ELR (cell line): ENCODE data around the gene PDGFB.

ENCODE experiments used
- DNase-seq: peaks from one replicate; pipeline ENCODE4 v3.0.0-alpha.2; 2015; ENCODE audit warnings: low read depth

Gene PDGFB

DNA sequence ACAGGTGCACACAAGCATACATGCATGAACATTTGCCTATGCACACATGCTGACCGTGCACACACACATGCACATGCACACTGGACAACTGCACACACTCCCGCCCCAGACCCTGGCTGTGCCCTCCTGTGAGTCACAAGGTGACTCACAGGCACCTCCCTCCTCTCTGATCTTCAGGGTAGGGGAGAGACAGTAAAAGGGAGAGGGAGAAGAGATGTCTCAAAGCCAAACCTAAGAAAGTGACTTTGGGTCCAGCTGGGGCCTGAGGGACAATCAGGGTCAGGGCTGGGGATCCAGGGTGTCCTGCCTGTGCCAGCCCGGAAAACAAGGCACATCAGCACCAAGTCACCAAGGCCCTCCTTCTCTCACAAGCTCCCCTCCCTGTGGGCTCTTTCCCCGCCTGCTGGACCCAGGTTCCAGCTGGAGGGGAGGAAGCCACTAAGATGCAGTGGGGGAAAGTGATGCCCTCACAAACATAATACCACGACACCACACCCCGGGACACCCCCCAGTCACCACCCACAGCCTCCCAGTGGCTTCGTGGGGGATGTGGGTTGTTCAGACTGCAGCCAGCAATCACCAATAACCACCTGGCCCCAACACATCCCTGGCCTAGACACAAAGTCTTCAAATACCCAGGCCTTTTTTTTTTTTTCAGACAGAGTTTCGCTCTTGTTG, 39.3 kb downstream of the PDGFB start:
- peak; percentile 86 for DNase-seq

DNA sequence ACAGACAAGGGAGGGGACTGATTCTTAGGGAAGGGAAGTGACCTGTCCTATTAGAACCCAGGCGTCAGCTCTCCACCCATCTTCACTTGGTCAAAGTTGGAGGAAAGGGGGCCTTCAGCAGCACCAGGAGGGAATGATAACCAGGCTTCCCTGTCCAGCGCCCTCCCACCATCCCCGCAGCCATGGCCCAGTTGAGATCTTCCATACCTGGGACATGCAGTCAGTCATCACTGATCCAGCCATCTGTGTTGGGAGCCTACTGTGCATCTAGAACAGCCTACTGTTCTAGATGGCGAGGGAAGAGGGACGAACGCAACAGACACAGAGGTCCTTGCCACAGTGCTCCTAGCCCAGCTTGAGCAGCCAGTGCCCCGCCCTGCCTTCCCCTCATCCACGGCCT, 40.6 kb downstream of the PDGFB start:
- DNase-seq = no peak

DNA sequence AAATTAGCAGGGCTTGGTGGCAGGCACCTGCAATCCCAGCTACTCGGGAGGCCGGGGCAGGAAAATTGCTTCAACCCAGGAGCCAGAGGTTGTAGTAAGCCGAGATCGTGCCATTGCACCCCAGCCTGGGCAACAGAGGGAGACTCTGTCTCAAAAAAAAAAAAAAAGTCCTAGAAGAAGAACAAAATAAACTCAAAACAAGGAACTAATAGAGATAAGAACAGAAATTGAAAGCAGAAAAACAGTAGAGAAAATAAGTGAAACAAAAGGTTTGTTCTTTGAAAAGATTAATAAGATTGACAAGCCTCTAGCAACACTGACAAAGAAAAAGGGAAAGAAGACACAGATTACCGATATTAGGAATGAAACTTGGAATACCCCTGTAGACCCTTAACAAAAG, 47.2 kb downstream of the PDGFB start:
- no peak for DNase-seq

DNA sequence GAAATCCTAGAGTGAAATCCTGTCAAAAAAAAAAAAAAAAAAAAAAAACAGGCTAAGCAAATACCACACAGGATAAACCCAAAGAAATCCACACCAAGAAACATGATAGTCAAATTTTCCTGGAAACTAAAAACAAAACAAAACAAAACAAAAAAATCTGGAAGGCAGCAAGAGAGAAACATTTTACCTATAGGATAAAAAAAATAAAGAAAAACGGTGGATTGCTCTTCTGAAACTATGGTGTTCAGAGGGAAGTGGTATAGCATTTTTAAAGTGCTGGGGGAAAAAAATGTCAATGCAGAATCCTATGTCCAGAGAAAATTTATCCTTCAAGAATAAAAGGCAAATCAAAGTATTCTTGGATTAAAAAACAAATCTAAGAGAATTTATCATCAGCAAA, 50.7 kb downstream of the PDGFB start:
- no peak for DNase-seq

DNA sequence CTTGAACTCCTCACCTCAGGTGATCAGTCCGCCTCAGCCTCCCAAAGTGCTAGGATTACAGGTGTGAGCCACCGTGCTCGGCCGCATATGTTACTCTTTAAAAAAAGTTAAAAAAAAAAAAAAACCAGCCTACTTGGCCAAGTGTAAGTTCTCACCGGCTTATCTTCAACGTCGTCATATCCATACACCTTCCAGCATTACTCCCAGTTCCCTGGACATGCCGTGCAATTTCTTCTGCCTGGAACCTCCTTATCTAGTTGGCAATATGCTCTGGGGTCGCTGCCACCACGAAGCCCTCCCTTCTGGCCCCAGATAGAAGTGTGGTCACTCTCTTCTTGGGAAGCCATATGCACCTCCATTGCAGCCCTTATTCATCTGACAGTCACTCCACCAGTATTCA, 56.0 kb downstream of the PDGFB start:
- DNase-seq = no peak

DNA sequence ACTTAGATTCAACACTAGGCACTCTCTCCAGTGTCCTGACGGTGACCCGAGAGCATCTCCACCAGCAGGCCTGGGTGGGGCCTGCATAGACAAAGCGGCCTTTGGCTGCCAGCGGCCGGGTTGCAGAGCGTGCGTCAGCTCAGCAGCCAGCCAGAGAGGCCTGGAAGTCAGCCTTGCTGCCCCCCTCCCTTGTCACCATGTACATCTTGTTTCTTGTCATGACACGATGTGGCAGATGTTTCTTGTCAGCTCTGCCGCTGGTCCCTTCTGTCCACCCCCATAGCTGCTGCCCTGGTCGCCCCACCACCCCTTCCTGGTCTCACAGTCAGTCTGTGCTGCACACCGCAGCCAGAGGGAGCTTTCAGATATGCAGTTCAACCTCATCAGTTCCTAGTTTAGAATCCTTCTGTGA, 59.2 kb downstream of the PDGFB start:
- DNase-seq = peak; percentile 44

DNA sequence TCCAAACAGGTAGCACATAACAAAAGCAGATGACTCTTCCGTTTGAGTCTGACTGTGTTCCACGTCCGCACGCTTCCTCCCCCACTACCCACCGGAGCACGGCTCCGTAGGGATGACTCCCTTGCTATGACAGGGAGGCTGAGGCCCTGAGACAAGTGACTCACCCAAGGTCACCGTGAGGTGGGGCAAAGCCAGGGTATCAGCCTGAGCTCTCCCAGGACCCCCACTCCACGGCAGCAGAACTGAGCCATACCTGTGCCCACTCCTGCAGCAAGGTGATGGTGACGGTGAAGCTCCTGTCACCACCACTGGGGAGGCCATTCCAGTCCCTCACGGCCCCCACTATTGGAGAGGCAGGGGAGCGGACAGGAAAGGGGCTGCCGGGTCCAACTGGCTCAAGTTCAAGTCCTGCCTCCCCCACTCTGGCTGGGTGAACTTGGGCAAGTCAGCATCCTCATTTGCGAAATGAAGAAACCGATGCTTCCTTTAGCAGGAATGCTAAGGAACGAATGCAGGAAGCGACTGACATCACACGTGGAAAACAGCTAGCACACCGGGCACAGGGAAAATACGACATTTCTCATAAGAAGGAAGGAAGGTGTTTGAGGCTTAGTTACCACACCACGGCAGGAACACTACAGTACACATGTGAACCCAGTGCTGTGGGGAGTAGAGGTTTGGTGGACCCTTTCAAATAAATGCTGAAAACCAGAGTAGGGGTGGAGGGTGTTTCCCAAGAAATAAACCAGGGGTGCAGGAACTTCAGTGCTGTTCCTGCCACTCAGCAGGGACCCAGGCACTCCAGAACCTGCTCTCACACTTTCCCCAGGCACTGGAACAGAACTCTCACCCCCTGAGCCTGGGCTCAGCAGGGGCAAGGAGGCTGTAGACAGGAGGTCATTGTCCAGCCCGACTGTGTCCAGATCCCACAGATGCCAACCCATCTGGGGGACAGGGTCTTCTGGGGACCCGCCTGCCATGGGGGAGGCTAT, 59.9 kb downstream of the PDGFB start:
- peak; percentile 53 for DNase-seq

DNA sequence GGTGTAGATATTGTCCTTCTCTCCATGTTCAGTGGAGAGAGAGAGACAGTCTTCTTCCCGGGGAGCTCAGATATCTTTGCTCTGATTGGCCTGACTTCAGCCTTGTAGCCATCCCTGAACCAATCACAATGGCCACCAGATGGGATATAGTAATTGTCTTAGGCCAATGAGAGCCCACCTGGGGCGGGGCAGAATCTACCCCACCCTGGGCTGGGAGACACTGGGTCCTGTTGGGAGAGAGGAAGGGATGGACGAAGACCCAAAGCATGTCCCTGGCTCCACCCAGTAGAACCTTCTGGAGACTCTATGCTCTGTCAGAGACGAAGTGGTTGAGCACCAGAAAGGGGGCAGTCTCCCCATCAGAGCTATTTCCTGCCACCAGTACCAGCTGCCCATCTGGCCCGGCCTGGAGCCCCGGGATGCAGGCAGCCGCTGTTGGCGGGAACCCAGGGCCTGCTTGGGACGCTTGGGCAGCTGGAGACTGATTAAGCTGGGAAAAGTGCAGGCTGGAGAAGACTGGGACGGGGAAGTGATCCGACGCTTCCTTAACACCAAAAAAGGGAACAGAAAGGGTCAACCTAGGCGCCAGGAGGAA, 60.7 kb downstream of the PDGFB start:
- DNase-seq = peak; percentile 45

DNA sequence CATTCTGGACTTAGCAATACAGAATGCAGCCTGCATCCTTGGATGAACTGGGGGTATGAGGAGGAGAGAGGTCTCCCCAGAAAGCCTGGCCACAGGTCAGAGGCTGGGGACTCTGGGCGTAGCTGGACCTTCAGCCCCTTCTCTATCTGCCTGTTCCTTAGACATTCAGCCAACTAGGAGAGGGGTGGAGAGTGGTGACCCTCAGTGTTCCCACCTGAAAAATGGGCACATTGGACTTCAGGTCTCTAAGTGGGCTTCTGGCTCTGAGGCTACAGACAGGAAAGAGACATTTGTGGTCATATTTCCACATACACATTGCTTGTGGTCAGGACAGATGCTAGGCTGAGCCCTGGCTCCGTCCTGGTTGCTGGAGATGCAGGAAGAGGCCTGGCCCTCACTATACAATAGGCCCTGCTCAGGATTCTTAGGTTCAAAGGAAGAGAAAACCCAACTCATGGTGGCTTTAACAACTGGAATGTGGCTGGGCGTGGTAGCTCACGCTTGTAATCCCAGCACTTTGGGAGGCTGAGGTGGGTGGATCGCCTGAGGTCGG, 62.2 kb downstream of the PDGFB start:
- DNase-seq = no peak

DNA sequence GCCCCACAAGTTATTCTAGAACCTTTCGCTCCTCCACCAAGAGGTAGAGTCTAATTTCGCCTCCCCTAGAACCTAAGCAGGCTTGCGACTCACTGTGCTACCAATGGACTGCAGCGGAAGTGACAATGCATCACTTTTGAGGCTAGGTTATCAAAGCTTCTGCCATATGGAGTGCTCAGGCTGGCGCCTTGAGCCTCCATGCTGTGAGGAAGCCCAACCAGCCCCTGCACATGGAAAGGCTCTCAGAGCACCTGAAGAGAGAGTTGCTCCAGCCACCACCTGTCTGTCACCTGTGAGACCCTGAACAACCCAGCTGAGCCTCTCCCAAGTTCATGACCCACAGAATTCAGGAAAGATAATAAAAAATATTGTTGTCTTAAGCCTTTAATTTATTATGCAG, 63.0 kb downstream of the PDGFB start:
- no peak for DNase-seq

DNA sequence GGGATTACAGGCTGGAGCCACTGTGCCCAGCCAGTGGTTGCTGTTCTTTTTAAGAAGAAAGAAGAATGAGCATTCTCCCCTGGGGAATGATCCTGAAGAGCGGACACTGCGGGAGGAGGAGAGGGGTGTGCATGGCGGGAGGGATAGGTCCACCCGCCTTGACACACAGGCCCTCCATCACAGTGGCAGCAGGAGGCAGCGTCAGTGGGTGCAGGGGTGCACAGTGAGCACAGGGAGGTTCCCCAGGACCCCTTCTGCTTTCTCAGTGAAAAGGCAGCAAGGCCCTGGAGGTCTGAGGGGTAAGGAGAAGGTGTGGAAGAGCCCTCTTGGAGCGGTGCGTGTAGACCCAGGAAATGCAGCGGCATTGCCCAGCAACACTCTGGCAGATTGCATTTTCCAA, 63.4 kb downstream of the PDGFB start:
- no peak for DNase-seq

DNA sequence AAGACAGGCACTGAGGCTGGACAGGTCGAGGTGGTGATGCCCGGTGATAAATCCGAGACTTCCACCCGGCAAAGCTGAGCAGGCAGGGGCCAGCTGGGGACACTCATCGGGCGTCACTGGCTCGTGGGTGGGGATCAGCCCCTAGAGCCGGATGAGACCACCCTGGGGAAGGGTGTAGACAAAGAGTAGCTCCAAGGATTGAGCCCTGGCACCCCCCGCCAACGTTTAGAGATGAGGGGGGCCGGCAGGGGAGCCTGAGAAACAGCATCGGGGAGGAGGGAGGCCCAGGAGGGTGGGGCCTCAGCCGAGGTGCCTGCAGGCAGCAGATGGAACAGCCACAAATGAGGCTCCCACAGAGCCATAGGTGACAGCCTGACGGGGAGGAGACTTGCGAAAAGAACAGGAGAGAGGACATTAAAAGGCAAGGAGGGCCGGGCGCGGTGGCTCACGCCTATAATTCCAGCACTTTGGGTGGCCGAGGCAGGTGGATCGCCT, 64.9 kb downstream of the PDGFB start:
- DNase-seq = no peak

DNA sequence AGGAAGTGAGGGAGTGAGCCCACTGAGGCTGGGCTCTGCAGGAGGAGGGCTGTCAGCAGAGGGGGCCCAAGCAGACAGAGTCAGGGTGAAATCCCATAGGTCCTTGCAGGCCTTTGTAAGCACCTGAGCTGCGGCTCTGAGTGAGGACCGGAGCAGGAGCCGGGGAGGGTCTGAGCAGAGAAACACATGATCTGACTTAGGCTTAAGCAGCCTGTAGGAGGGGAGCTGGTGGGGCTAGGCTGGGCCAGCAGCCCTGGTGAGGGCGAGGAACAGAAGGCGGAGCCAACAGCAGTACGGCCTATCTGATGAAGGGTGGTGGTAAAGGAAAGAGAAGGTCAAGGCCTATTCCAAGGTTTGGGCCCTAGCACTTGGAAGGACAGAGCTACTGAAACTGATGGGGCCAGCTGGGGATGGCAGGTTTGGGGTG, 65.4 kb downstream of the PDGFB start:
- no peak for DNase-seq

DNA sequence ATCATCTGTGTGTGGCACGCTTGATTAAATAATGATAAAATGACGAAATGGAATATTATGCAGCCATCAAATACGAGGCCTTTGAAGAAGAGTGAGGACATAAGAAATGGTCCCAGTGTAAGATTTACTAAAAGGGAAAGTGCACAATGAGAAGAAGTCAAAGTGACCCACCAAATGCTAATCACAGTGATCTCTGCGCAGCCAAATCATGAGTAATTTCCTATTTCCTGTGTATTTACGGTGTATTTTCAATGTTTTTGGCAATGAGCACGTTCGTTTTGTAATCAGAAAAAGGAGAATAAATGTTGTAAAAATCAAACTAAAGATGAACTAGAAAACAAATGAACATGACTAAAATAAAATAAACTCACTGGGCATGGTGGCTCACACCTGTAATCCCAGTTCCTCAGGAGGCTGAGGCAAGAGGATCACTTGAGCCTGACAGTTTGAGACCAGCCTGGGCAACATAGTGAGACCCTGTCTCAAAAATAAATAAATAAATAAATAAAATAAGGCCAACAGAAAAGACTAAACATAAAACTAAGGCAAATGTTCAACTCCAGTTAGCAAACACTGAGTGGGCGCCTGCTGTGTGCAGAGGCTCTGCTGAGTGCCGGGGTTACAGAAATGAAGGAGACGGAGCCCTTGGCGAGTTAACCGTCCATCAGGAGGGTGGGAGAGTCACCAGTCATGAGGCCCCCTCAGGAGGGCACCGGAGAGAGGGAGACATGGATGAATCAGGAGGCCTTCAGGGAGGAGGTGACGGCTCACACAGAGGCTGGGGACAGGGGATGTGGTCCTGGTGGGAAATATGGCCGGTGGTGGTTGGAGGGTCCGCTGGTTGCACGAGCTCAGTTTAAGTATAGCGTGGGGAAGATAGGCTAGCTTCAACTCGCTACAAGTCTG, 66.3 kb downstream of the PDGFB start:
- peak; percentile 82 for DNase-seq

DNA sequence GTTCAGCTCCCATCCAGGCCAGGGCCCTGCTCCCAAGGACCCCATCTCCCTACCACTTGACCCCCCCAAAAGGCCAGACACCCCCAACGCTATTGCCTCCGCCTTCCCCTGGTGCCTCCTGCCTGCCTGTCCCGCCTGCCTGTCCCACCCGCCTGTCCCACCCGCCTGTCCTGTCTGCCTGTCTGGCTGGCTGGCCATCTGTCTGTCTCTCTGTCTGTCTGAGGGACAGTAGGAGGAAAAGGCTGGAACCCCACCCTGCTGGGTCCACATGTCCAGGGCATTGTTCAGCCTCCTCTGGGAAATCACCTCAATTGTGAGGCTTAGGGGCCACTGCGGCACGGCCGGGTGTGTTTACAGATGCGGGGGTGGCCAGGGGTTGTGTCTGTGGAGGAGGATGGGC, 67.0 kb downstream of the PDGFB start:
- no peak for DNase-seq

DNA sequence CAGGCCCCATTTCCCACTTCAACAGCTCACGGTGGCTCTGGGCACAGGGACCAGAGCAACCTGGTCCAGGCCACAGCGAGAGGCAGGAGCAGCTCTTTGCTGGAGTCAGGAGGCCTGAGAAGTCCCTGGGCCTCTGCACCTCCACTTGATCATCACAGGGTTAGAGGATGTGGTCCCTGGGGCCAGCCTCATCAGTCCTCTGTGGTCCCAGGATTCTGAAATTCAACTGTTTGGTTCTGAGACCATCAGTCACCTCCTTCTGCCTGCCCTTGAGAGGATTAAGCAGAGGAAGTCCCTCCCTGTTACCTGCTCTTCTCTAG, 67.4 kb downstream of the PDGFB start:
- DNase-seq = peak; percentile 37

DNA sequence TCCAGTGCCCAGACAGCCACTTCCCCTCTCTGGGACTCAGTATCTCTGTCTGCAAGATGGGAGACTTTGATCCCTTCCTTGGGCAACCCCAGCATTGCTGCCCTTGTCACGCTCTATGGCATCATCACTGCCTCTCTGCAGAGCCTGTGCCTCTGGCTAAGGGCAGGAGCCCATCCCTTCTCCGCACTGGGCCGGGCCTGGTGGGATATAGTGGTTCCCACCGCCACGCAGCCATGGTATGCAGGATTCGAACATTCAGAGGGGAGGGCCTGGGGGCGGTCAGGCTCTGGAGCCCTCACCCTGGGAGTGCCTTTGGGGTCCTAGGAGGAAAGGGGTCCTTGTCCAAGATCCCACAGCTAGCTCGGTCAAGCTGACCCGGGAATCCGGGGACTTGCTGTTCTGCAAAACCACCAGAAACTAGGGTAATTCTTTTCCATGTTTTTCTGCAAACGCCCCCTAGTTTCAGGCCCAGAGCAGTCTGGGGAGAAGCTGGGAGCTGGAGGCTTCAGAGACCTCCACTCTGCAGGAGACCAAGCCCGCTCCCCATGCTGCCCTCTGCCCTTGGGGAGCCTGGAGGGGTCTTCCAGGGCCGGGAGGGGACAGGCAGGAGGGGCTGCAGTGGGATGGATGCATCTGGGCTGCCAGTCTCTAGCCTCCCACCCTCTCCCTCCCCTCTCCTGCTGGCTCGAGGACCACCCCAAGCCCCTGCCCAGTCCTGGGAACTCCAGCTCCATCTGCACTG, 67.9 kb downstream of the PDGFB start:
- peak; percentile 35 for DNase-seq

DNA sequence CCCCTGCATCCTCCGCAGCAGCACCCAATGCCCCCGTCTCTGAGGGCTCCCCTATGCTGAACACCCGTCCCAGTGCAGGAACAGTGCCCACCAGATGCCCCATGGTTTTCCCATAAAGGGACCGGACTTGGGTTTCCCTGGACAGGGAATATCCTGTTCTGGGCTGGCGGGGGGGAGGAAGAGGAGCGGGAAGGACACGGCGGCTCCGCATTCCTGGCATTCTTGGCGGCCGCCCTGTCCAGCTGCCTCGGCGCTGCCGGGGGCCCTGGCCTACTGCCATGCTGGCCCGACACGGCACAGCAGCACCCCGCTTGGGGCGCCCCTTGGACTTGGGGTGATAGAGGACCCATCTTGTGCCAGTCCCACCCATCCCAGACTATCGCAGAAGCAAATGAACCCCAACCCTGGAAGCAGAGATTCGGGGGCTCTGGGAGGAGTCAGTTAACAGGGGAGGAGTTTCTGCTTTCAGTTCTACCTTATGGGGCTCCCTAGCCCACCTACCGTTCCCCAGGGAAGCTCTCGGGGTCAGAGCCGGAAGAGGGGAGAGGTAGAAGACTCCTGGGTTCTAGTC, 68.6 kb downstream of the PDGFB start:
- DNase-seq = peak; percentile 90

DNA sequence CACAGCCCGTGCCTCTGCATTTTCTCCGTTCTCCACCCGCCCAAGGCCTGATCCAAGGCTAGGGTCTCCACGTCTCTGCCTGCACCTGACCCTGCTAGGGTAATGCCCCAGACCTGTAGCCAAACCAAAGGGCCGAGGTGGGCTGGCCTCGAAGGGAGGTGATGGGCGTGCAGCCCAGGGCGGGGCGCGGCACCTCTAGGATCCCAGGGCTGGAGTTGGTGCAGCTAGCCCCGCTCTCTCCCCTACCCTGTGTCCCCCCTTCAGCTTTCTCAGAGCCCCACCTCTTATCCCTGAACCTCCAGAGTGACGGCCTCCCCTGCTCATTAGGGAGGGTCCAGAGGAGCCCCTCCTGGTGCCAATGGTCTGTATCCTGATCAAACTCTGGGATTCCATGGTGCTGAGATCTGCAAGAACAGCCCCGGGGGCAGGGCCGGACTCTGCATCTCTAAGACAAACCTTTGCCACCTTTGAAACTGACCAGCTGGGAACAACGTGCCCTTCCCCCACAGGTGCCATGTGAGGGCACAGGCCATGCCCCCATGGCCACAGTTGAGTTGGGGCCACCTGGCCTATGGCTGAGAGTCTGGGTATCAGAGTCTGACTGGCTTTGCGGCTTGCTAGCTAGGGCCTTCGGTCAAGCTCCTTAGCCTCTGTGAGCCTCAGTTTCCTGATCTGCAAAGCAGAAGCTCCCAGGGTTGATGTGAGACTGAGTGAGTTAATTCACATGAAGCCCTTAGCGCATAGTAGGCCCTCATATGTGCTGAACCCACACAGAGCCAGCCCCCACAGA, 69.2 kb downstream of the PDGFB start:
- DNase-seq = peak; percentile 66
